ENCODE data around the gene DYNC2H1.

The DYNC2H1 gene

DNA sequence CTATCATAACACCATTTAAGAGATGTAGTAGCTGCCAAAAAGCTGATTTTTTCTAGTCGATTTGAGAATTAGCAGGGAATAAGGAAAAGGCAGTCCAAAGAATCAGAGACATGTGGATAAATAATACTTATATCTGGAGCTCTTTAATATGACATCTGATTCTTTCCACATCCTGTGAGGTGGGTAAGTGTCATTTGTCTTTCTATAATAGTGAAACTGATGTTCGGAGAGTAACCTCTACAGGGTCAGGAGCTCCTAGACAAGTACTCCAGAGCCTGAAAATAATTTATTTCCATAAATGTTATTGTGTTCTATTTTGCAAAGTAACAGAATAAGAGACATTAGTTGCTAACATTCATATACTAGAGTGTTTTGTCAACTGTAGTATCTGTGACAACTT lies 367.6 kb downstream of the DYNC2H1 start:
- no peak for DNase-seq

DNA sequence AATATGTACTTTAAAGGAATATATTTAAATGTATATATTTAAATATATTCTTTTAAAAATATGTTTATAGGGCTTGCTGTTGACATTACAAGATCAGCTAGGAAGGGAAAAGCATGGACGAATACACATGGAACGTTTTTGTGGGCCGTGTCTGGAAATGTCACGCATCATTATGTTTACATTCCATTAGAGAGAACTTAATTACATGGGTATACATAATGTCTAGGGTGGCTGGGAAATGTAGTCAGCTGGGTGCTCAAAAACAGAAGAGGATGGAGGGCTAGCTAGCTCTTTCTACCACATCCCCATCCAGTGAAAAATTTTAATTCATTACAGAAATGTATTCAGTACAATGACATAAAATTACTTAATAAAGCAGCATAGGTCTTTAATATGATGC lies 371.2 kb downstream of the DYNC2H1 start:
- peak; percentile 27 for DNase-seq

DNA sequence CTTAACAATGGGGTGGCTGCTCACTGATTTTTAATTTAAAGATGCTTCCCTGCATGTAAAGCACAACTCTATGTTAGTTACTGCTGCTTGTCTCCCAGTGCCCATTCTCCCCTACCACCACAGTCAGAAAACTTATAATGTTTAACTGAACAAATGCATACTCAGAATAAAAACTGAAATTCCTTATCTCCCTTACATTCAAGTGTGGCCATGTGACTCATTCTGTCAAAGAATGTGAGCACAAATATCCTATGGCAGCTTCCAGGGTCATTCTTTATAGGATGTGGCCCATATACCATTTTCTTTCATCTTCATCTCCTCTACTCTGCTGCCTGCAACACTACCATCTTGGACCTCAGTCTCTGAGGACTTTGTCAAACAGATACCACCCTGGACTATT lies 374.8 kb downstream of the DYNC2H1 start:
- DNase-seq: peak; percentile 20

DNA sequence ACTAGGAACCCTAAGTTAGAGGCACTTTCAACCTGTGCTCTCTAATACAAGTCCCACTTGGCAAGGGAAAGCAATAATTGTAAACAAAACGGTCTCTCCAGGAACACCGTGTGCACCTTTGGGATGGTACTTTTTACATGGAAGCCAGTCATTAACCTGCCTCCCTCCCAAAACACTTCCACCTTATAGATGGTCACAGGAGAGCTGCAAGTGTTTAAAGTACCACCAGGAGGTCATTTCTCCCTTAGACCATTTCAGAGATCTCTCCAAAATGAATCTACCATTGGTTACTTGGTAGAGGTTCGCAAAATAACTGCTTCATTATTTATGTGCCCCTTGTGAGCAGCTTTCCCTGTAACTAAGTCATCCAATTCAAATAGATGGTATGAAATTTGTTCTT lies 375.3 kb downstream of the DYNC2H1 start:
- no peak for DNase-seq

DNA sequence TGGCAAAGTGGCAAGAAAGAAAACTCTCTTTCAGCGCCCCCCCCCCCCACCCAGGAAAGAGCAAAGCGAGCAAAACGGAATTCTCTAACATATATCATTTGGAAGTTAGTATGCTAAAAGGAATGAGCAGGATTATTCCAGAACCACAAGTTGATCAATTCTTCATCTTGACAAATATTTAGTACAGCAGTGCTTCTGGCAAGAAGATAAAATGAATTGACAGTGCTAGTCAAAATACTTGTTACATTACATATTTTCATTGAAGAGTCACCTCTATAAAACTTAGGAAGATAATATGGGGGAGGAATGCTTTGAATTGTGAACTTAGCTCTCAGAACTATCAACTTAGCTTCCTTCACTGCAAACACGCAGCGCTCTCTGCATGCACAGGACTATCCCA lies 377.4 kb downstream of the DYNC2H1 start:
- DNase-seq: peak; percentile 27

DNA sequence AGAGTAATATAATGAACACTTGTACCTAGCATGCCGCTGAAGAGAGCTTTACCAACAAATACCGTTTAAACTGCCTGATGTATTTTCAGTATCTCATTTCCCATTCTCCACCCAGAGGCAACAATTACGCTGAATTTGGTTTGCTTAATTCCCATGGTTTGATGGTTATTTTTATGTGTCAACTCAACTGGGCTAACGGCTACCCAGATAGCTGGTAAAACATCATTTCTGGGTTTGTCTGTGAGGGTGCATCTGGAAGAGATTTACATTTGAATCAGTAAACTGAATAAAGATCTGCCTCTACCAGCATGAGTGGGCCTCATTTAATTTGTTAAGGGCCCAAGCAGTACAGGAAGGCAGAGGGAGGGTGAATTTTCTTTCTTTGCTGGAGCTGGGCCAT lies 377.9 kb downstream of the DYNC2H1 start:
- DNase-seq: no peak

DNA sequence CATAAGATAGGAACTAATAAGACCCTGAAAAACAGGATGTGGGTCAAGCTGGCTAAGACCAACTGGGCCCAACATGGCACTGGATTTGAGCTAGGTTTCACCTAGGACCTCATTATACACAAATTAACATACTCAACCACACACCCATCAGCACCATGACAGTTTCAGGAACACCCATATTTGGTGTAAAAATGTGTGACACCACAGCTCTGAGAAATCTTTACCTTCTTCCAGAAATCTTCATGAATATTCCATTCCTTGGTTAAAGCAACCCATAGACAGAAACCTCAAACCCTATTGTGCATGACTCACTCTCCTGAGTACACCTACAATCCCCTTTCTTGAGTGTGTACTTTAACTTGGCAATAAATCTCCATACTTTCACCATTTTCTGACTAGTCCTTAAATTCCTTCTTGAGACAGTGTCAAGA lies 378.8 kb downstream of the DYNC2H1 start:
- no peak for DNase-seq

DNA sequence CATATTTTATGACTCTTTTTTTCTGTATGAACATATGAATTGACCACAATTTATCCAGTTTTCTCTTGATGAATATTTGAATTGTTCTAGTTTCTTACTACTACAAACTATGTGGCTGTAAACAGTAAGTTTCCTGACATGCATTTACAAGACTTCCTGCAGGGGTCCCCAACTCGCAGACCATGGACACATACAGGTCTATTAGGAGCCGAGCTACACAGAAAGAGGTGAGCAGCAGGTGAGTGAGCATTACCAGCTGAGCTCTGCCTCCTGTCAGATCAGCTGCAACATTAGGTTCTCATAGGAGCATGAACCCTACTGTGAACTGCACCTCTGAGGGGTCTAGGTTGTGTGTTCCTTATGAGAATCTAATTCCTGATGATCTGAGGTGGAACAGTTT lies 379.4 kb downstream of the DYNC2H1 start:
- no peak for DNase-seq

DNA sequence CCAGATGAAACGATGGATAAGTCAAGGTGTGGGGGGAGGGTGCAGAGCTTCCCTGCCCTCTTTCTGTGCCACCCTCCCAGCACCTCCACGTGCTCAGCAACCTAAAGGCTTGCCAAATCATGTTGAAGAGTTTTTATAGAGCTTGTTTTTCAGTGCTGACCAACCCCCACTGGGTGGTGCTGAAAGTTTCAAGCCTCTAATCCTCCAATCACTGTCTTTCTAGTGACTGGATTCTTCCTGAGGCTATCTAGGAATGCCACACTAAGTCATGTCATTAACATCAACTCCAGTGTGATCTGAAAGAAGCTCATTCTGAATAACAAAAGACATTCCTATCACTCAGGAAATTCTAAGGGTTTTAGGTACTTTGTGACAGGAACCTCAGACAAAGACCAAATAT lies 382.6 kb downstream of the DYNC2H1 start:
- DNase-seq: no peak

DNA sequence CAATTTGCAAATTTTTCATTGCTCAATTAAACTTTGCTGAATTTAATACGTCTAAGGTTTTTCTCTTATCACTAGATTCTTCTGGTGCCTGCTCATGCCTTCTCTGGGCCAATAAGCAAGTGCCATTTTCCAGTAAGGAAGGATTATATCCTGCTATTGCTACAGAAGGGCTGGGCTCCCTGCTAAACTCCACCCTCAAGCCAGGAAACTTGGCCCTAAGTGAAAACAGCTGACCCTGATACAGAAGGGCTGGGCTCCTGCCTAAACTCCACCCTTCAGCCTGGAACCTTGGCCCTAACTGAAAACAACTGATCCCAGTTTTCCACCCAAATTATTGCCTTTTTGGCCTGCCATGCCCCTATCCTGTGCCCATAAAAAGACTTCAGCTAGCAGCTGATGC lies 385.3 kb downstream of the DYNC2H1 start:
- DNase-seq: no peak

DNA sequence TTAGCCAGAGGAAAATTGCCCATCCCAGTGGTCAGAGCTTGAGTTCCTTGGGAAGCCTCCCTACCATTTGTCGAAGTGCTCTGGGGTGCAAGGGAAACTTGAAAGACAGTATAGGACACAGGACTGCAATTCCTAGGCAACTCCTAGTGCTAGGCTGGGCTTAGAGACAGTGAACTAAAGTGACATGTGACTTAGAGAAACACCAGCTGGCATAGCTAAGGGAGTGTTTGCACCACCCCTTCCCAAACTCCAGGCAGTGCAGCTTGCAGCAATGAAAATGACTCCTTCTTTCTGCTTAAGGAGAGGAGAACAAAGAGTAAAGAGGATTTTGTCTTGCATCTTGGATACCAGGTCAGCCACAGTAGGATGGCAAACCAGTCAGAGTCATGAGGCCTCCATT lies 388.0 kb downstream of the DYNC2H1 start:
- no peak for DNase-seq

DNA sequence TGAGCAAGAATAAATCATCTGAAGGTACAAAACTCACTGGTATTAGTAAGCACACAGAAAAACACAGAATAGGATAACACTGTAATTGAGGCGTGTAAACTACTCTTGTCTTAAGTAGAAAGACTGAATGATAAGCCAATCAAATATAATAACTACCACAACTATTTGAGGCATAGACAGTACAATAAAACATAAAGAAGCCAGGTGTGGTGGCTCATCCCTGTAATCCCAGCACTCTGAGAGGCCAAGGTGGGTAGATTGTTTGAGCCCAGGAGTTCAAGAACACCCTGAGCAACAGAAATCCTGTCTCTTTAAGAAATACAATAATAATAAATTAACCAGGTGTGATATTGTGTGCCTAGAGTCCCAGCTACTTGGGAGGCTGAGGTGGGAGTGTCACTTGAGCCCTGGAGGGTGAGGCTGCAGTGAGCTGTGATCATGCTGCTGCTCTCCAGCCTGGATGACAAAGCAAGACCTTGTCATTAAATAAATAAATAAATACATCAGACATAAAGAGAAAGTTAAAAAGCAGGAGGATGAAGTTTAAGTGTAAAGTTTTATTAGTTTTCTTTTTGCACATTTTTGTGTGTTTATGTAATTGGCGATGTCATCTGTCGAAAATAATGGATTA lies 390.6 kb downstream of the DYNC2H1 start:
- no peak for DNase-seq

DNA sequence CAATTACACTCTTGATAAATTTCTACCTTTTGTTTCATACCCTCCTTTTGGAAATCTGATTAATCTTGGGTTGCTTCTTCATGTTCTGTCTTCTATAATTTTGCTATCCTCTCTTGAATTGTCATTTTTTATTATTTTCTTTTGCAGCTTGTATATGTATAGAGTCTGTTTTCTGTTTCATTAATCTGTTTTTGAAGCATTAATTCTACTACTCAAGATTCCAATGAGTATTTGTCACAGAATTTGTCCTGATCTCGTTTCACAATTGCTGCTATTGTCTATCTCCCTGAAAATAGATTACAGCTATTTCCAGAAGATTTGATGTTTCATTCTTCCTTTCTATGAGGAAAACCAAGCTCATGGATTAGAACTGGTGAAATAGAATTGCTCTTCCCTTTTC lies 406.1 kb downstream of the DYNC2H1 start:
- DNase-seq: no peak

DNA sequence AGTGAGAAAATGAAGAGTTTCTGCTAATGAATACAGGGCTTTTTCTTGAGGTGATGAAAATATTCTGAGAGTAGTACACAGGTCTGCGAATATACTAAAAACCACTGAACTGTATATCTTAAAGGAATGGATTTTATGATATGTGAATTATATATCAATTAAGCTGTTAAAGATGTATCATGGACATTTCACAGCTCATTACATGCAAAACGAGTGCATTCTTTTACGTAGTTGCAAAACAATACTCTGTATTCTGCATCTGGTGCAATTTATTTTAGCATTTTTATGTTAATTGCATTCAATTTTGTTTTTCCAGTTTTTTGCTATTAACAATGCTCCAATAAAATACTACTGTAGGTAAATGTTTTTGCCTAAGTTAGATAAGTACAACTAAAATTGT lies 411.6 kb downstream of the DYNC2H1 start:
- DNase-seq: no peak

DNA sequence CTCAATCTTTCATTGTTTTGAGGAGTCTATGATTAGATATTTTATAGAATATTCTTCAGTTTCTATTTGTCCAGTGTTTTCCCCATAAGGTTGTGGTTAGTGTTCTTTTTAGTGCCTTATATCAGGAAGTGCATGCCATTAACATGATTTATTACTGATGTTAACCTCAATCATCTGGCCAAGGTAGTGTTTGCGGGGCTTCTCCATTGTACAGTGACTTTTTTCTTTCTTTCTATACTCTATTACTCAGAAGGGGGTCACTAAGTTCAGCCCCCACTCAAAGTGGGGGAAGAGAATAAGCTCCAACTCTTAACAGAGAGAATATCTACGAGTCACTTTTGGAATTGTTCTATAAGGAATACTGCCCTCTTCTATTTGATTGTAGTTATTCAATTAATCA lies 415.8 kb downstream of the DYNC2H1 start:
- DNase-seq: peak; percentile 70

DNA sequence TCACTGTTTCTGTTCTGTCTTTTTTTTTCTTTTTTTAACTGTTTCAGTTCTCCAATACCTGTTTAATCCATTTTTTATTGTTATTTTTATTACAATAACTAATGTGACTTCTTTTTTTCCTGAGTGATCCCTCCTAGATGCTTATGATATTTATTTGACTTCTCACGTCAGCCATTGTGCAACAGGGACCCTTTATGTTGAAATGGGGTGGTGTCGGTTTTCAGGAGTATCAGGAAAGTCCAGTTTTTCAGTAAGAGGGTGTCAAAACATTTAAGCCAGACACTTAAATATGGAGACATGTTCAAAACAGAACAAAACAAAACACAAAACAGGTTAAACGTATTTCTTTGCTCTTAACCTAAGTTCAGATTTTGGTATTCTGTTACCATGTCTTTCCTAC lies 418.8 kb downstream of the DYNC2H1 start:
- no peak for DNase-seq

DNA sequence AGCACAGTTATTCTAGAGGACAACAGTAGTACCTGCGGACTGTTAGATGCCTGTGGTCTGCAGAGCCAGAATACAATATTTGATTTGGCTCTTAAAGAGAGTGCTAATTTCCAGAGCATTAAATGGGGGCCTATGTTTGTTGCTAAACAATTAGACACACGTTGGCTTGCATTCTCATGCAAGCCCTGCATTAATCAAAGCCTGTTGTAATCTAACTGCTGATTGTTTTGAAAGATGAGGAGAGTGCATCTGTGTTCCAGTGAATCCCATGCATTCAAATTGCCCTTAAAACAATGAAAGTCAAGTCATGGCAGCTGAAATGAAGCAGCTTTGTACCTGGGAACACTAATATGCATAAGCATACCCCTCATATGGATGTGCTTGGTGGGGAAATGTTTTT lies 419.4 kb downstream of the DYNC2H1 start:
- no peak for DNase-seq

DNA sequence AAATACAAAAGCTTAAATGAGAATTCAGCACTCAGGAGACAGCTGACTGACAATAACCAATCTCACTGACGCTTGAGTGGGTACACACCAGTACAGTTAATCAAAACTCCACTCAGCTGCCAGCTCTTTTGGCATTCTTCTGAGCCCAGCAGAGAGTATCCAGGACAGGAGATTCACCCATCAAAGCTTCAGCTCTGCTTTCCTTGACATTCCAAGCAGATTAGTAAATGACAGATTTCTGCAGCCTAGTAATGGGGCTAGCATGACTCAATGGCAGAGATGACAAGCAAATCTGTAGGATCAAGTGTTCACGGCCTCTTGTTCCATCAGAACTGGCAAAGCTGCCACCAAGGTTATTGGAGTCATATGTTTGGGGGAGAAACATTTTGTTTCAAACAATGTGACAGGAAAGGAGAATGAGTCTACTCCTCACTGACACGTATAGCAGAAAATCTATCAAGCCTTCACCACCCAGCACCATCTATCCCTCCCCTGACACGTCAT lies 420.0 kb downstream of the DYNC2H1 start:
- peak; percentile 93 for DNase-seq
